B cell (primary cell): Measurements from ENCODE around the gene GALM.

ENCODE experiments used
- CTCF ChIP-seq: fragments of 200-600 bp; IDR thresholded peaks from one replicate; pipeline ENCODE4 v1.8.0; 2022; ENCODE audit warnings: antibody characterized with exemption, mild to moderate bottlenecking
- EZH2 ChIP-seq: IDR thresholded peaks from 2 replicates; pipeline ENCODE4 v1.6.1; 2012; ENCODE audit warnings: borderline replicate concordance, low read depth, mild to moderate bottlenecking, moderate library complexity, low read length; ENCODE audit not compliant: insufficient read depth, poor library complexity, severe bottlenecking

- TF ChIP-seq CTCF, result no peak
- no peak for TF ChIP-seq EZH2
These were observed 65.8 kb downstream of the GALM start for GRCh38 chr2:38731684-38732221.
